ENCODE measurements around the gene IRAK4. TPM values are rescaled to one million over a fixed set of nuclear protein-coding genes. Genes with fewer than 3 reads are reported as not detected.
A peak's percentile ranks its signal among the peaks of the same experiment; 100 is the strongest.

IRAK4 gene
- total RNA-seq = 10 to 100 TPM; 32.9 to 37.7 TPM

DNA sequence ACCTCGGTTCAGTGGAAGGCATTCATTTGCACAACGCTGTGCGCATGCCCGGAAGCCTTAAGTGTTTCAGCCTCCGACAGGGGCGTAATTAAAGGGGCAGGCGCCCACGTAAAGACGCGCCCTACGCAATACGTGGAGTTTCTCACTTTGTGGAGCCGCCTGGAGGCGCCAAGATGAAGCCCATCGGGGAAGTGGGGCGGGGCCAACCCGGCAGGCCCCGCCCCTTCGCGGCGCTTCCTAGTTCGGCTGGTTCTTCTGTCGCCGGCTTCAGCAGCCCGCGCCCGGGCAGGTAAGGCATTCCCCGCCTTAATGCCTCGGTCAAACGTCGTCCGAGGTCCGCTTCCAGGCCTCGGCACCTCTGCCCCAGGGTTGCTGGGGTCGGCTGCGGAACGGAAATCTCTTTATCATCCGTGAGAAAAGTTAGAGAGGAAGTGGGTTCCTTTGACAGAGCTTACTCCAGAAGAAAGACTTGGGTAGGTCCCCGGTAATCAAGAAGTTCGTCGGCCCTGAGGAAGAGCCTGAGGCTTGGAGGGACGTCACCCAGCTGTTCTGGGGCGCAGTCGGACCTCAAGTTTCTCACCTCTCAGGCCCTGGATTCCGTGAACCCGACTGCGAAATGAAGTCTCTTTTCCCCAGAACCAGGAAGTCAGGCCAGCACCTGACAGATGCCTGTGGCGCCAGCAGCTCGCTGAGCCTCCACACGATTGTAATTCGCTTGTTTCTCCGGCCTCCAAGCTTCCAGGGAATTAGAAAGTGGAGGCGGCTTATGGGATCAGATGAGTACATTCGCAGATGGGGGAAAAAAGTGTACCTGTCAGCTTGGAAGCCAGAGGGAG is at the start of gene IRAK4, which contains the start of gene PUS7L:
Gene IRAK4 (plus strand): TSS at position 224 of the 836 bp plus-strand sequence. CDS start 9,161 bp downstream, outside the sequence.
Gene PUS7L (minus strand): TSS at position 63 of the 836 bp plus-strand sequence. CDS start 3,545 bp downstream, outside the sequence.
- no peaks in the 10 kb centered on the region for H3K9me3 Mint-ChIP-seq (ENCODE audit: insufficient read depth)
- ATAC-seq (peak; percentile 96), DNase-seq (peak; percentile 97)
- CTCF ChIA-PET = interaction anchor here (1.0 to 2.0 kb wide), 7 partner anchors 9 to 124 kb away, joined by 3 to 26 read pairs (median 4); partner anchors contain the start of gene TWF1
- POLR2A ChIA-PET = interaction anchor here (0.7 to 3.0 kb wide), 13 partner anchors 9 to 310 kb away, joined by 3 to 42 read pairs (median 3); partner anchors contain the start of gene TWF1
- peak within 1 kb of the TSS; percentile 97 for H3K4me3 Mint-ChIP-seq
- peaks cover 64% of the 10 kb centered on the region for H3K4me1 Mint-ChIP-seq (ENCODE audit: low read depth)
- peak within 1 kb of the TSS; percentile 99 for H3K27ac Mint-ChIP-seq
- H3K36me3 Mint-ChIP-seq (ENCODE audit: low read depth) = peaks cover 53% of the 10 kb centered on the region
- H3K27me3 Mint-ChIP-seq (ENCODE audit: low read depth) = no peaks in the 10 kb centered on the region

DNA sequence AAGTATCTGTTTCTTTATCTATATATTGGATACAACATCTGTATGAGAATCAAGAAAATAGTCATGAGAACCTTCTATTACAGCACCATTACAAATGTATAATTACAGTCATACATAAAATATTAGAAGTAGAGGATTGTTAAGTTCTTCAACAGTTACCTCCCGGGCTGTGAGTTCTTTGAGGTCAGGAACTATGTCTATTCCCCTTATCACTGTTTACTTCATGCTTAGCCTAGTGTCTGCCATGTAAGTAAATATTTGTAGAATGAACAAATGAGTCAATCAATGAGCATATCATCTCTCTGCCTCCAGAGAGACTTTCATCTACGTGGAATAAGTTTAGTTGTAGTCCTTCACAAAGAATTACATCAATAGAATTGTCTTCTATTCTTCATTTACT is 47.4 kb upstream of the IRAK4 start:
- peaks cover 4% of the 10 kb centered on the region for H3K9me3 Mint-ChIP-seq (ENCODE audit: insufficient read depth)
- H3K4me3 Mint-ChIP-seq = no peak overlapping the region
- H3K4me1 Mint-ChIP-seq (ENCODE audit: low read depth) = no peaks in the 10 kb centered on the region
- POLR2A ChIA-PET = no interaction called here
- ATAC-seq (no peak), DNase-seq (no peak)
- H3K27me3 Mint-ChIP-seq (ENCODE audit: low read depth) = peaks cover 5% of the 10 kb centered on the region
- CTCF ChIA-PET = no interaction called here
- H3K36me3 Mint-ChIP-seq (ENCODE audit: low read depth) = no peaks in the 10 kb centered on the region
- H3K27ac Mint-ChIP-seq = no peak overlapping the region

DNA sequence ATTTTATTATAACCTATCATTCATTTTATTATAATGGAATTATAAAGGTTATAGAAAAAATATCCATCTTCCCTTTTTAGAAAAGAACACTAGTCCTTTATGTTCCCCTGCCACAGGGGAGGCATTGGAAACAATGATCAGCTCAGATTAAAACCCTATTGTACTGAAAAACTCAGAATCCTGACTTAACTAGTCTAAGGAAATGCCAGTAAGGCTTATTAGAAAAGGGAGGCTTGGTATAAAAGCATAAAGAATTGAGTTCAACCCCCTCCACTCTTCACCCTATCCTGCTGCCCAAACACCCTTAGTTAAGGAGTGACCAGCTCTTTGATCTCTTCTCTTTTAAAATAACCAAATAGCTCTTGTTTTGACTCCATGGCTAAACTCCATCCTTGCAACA is 36.1 kb upstream of the IRAK4 start:
- ATAC-seq (no peak), DNase-seq (no peak)
- no peaks in the 10 kb centered on the region for H3K4me1 Mint-ChIP-seq (ENCODE audit: low read depth)
- no peaks in the 10 kb centered on the region for H3K27me3 Mint-ChIP-seq (ENCODE audit: low read depth)
- no peak overlapping the region for H3K27ac Mint-ChIP-seq
- POLR2A ChIA-PET = no interaction called here
- no peaks in the 10 kb centered on the region for H3K9me3 Mint-ChIP-seq (ENCODE audit: insufficient read depth)
- no peak overlapping the region for H3K4me3 Mint-ChIP-seq
- H3K36me3 Mint-ChIP-seq (ENCODE audit: low read depth) = peaks cover 9% of the 10 kb centered on the region
- CTCF ChIA-PET = no interaction called here

DNA sequence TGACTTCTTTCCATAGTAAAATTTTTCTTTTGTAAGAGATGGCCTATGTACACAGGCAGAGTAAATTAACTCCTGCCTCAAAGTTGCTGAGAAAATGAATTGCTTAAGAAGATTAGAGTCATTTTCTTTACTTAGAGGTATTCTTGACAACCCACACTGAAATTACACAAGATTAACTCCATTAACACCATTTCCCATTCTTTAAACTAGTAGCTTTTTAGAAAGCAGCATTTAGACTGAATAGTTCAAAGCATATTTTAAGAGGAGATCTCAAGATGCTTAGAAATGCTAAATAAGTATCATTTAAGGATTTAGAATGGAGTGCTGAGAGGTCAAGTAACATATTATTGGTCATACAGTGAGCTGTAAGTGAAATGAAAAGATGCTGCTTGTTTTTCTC is 35.6 kb upstream of the IRAK4 start:
- no peak overlapping the region for H3K27ac Mint-ChIP-seq
- ChIA-PET CTCF (no interaction called here), POLR2A (no interaction called here)
- H3K4me1 Mint-ChIP-seq (ENCODE audit: low read depth) = no peaks in the 10 kb centered on the region
- no peak for DNase-seq
- H3K4me3 Mint-ChIP-seq = no peak overlapping the region
- ATAC-seq = no peak
- H3K27me3 Mint-ChIP-seq (ENCODE audit: low read depth) = no peaks in the 10 kb centered on the region
- no peaks in the 10 kb centered on the region for H3K9me3 Mint-ChIP-seq (ENCODE audit: insufficient read depth)
- H3K36me3 Mint-ChIP-seq (ENCODE audit: low read depth) = peaks cover 9% of the 10 kb centered on the region

DNA sequence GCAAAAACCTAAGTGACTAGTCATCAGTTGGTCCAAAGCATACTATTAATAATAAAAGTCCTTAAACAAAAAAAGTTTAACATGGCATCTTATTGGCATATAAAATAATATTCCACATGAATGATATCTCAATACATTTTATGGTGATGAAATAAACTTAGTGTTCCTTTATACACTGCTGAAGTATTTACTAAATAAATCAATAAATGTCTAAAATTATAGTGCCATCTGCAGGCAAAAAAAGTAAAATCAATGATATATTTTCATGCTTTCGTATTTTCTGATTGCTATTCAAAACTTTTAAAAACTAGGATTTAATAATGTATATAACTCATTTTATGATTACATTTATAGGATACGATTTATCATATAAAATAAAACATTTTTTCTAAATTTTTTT is 30.6 kb upstream of the IRAK4 start:
- POLR2A ChIA-PET = no interaction called here
- H3K36me3 Mint-ChIP-seq (ENCODE audit: low read depth) = peaks cover 22% of the 10 kb centered on the region
- H3K27ac Mint-ChIP-seq = no peak overlapping the region
- ATAC-seq (no peak), DNase-seq (no peak)
- no peaks in the 10 kb centered on the region for H3K4me1 Mint-ChIP-seq (ENCODE audit: low read depth)
- no peak overlapping the region for H3K4me3 Mint-ChIP-seq
- CTCF ChIA-PET = no interaction called here
- H3K27me3 Mint-ChIP-seq (ENCODE audit: low read depth) = no peaks in the 10 kb centered on the region
- H3K9me3 Mint-ChIP-seq (ENCODE audit: insufficient read depth) = no peaks in the 10 kb centered on the region

DNA sequence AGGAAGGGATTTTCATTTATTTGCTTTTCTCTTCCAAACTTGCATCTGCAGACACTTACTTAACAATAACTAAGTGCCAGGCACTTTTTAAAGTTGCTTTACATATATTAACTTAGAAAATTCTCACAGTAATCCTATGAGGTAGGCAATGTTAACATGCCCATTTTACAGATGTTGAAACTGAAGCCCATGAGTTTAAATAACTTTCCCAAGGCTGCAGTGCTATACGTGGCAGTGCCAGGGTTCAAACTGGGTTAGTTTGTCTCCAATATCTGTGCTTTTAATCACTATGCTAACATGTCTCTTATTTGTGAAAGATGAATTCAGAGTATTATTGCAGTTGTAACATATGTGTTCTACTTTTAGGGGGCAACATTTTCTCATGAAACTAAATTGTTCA is 30.1 kb upstream of the IRAK4 start:
- Mint-ChIP-seq H3K36me3 (ENCODE audit: low read depth) (peaks cover 22% of the 10 kb centered on the region), H3K27me3 (ENCODE audit: low read depth) (no peaks in the 10 kb centered on the region), H3K4me1 (ENCODE audit: low read depth) (no peaks in the 10 kb centered on the region), H3K4me3 (no peak overlapping the region), H3K9me3 (ENCODE audit: insufficient read depth) (no peaks in the 10 kb centered on the region), H3K27ac (no peak overlapping the region)
- CTCF ChIA-PET = no interaction called here
- DNase-seq (no peak), ATAC-seq (no peak)
- POLR2A ChIA-PET = no interaction called here

DNA sequence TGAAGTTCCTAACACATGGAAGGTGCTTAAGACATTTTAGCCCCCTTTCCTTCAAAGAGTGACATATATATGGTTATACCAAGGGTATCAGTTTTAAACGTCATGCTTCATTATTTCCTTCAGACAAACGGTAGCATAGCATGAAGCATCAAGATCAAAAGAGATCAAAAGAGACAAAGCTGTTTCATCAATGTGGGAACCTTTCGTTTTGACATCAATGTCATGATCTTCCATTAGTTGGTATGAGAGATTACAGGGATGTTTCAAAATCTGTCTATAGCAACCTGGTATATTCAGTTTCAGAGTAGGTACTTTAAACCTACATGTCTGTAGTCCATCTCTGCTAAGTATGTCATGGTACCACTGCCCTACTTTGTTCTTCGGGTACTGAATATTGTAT is 28.5 kb upstream of the IRAK4 start:
- H3K4me1 Mint-ChIP-seq (ENCODE audit: low read depth) = no peaks in the 10 kb centered on the region
- POLR2A ChIA-PET = no interaction called here
- no peak overlapping the region for H3K27ac Mint-ChIP-seq
- no peaks in the 10 kb centered on the region for H3K27me3 Mint-ChIP-seq (ENCODE audit: low read depth)
- no peaks in the 10 kb centered on the region for H3K9me3 Mint-ChIP-seq (ENCODE audit: insufficient read depth)
- H3K4me3 Mint-ChIP-seq = no peak overlapping the region
- H3K36me3 Mint-ChIP-seq (ENCODE audit: low read depth) = peaks cover 28% of the 10 kb centered on the region
- CTCF ChIA-PET = interaction anchor here (0.5 to 1.4 kb wide), 2 partner anchors 286 to 1145 kb away, joined by 3 read pairs; no protein-coding TSS in a partner anchor
- ATAC-seq (no peak), DNase-seq (no peak)

DNA sequence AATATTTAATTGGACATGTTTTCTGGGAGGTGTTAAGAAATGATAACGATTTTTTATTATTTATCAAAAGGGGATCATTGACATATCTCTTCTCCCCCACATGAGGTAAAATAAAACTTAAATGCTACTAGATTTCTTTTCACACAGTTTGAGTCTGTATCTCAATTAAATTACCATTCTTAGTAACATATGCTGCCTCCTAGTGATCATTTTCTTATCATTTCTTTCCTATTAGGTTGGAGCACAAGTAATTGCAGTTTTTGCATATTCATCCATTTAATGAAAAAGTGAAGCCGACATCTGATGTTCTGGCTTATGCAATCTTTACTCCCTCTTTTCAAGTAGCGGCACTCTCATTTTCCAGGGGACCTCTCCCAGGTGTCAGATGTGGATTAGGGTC is 25.1 kb upstream of the IRAK4 start:
- DNase-seq = no peak
- H3K27ac Mint-ChIP-seq = no peak overlapping the region
- H3K27me3 Mint-ChIP-seq (ENCODE audit: low read depth) = no peaks in the 10 kb centered on the region
- CTCF ChIA-PET = no interaction called here
- no peaks in the 10 kb centered on the region for H3K9me3 Mint-ChIP-seq (ENCODE audit: insufficient read depth)
- no peak overlapping the region for H3K4me3 Mint-ChIP-seq
- POLR2A ChIA-PET = no interaction called here
- no peak for ATAC-seq
- H3K36me3 Mint-ChIP-seq (ENCODE audit: low read depth) = peaks cover 26% of the 10 kb centered on the region
- no peaks in the 10 kb centered on the region for H3K4me1 Mint-ChIP-seq (ENCODE audit: low read depth)

DNA sequence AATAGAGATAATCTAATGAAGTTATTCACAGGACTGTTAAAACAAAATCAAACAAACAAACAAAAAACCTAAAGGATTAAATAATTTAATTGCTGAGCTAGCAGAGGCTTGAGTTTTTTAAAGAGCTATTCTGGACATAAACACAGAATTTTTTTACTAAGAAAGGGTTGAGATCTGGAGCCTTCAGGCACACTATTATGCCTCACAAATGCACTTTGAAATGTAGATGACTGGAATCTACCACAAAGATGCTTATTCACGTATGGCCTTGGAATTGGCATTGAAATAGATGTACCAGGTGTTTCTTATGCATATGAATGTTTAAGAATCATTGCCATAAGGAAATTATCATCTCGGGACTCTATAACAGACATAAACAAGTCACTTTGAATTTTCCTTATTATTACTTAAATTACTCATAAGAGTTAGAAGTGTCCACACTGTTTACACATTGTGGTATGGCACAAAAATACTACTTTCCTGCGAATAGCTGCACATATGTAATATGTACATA is 21.8 kb upstream of the IRAK4 start:
- Mint-ChIP-seq H3K36me3 (ENCODE audit: low read depth) (peaks cover 30% of the 10 kb centered on the region), H3K9me3 (ENCODE audit: insufficient read depth) (no peaks in the 10 kb centered on the region), H3K4me3 (no peak overlapping the region), H3K27ac (no peak overlapping the region), H3K27me3 (ENCODE audit: low read depth) (no peaks in the 10 kb centered on the region), H3K4me1 (ENCODE audit: low read depth) (peaks cover 3% of the 10 kb centered on the region)
- no peak for ATAC-seq
- ChIA-PET CTCF (no interaction called here), POLR2A (no interaction called here)
- DNase-seq = no peak

DNA sequence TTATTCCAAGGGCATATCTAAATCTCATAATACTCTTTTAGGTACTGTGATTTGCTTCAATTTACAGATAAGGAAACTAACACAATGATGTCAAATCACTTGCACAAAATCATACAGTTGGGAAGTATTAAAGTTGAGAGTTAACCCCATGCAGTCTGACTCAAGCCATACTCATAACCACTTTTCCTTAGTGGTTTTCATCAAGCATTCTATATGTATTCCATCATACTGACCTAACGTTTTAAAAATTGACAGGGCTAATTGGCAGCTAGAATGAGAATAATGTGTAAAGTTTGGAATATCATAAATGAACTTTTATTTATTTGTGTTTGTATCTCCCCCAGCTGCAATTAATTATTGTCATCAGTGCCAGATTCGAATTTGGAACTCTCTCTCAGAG is 21.1 kb upstream of the IRAK4 start:
- Mint-ChIP-seq H3K9me3 (ENCODE audit: insufficient read depth) (no peaks in the 10 kb centered on the region), H3K27me3 (ENCODE audit: low read depth) (no peaks in the 10 kb centered on the region), H3K4me3 (no peak overlapping the region), H3K36me3 (ENCODE audit: low read depth) (peaks cover 32% of the 10 kb centered on the region), H3K27ac (no peak overlapping the region), H3K4me1 (ENCODE audit: low read depth) (peaks cover 3% of the 10 kb centered on the region)
- POLR2A ChIA-PET = no interaction called here
- DNase-seq (no peak), ATAC-seq (no peak)
- CTCF ChIA-PET = no interaction called here

DNA sequence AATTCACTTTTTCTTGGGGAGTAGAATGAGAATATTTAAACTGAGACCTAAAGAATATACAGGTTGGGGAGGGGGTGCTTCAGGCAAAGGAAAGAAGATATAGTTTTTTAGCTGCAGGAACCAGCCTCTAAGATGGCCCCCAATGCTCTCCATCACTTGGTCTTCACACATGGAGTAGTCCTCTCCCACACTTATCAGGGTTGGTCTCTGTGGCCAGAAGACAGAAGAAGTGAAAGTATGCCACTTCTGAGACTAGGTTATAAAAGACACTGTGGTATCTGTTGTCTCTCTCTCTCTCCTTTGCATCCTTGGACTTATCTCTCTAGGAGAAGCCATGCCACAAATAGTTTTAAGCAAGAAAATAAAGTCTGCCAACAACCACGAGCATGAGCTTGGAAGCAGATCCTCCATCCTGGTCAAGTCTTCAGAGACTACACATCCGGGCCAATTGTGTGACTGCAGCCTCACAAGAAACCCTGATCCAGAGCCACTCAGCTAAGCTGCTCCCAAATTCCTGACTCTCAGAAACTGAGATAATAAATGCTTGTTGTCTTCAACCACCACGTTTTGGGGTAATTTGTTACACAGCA is 18.1 kb upstream of the IRAK4 start:
- Mint-ChIP-seq H3K9me3 (ENCODE audit: insufficient read depth) (no peaks in the 10 kb centered on the region), H3K4me3 (no peak overlapping the region), H3K27ac (no peak overlapping the region), H3K36me3 (ENCODE audit: low read depth) (peaks cover 47% of the 10 kb centered on the region), H3K27me3 (ENCODE audit: low read depth) (no peaks in the 10 kb centered on the region), H3K4me1 (ENCODE audit: low read depth) (peaks cover 3% of the 10 kb centered on the region)
- no peak for DNase-seq
- ChIA-PET CTCF (no interaction called here), POLR2A (no interaction called here)
- ATAC-seq = no peak

DNA sequence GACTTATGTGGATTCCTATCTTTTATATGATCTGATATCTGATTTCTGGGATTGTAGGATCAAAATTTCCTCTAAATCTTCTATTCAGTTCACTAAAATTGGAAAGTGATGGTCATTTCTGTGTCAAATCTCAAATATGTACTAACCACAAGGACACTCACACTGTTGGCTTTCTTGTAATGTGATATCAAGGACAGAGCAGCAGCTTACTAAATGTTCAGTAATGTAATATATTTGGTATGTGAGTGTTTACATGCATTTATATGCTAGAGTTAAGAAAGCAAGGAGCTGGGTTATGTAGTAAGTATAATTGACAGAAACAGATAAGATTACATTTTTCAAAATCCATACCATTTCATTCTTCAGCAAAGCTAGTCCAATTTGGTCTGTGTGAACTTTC is 16.6 kb upstream of the IRAK4 start:
- ChIA-PET CTCF (no interaction called here), POLR2A (no interaction called here)
- Mint-ChIP-seq H3K9me3 (ENCODE audit: insufficient read depth) (no peaks in the 10 kb centered on the region), H3K4me1 (ENCODE audit: low read depth) (peaks cover 9% of the 10 kb centered on the region), H3K27ac (no peak overlapping the region), H3K36me3 (ENCODE audit: low read depth) (peaks cover 50% of the 10 kb centered on the region), H3K4me3 (no peak overlapping the region), H3K27me3 (ENCODE audit: low read depth) (no peaks in the 10 kb centered on the region)
- DNase-seq (no peak), ATAC-seq (no peak)

All from activated CD8-positive, alpha-beta T cell treated with anti-CD3 and anti-CD28 coated beads, Interleukin-2, amount 10 ng/mL, durations not matched to agents 7 days and 5 days (primary cell).